Measurements from ENCODE around the gene KRTAP3-1. TPM values are rescaled to one million over a fixed set of nuclear protein-coding genes. Genes with fewer than 3 reads are reported as not detected.

The KRTAP3-1 gene
- total RNA-seq, 1 experiment from 2014 or later = not detected

DNA sequence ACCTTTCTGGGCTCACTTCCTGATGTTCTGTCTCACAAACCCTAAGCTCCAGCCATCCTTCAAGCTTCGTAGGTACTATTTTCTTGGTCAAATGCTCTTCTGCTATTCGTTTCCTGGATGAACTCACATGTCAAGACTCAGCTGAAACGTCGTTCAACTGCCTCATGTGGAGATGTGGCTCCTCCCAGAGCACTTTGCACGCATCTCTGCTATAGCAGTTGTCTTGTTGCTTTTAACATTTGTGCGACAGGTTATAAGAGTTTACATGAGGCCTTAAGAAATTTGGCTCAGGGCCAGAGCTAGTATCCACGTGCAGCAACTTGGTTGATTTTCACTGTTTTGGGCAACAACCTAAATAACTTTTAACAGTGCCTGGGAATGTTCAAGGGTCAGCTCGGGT is 22.0 kb downstream of the KRTAP3-1 start:
- no peaks in the 10 kb centered on the region for H3K79me2 ChIP-seq (ENCODE audit: insufficient read depth, low read length)
- no TSS peak for BruUV-seq (replicated peaks)
- ATAC-seq (no peak), DNase-seq (ENCODE audit: low read depth, low spot score) (no peak)
- H3K9me2 ChIP-seq (ENCODE audit: insufficient read depth) = no peaks in the 10 kb centered on the region; the same call in 1 of the 2 replicates
- no peak overlapping the region for H3K4me2 ChIP-seq (ENCODE audit: low read length)
- H3K27me3 ChIP-seq (ENCODE audit: insufficient read depth, low read length) = no peaks in the 10 kb centered on the region
- H3K27ac ChIP-seq (ENCODE audit: low read depth, low read length) = no peak overlapping the region
- no peaks in the 10 kb centered on the region for H3K36me3 ChIP-seq (ENCODE audit: control insufficient read depth in 1 of 2, insufficient read depth in 2 of 2, low read length in 2 of 2)
- H2AFZ ChIP-seq (ENCODE audit: low read depth, low read length, poor library complexity, severe bottlenecking) = no peak overlapping the region
- RAD21 ChIA-PET (ENCODE audit: low non-redundant PET in 1 of 2, low total read pairs in 2 of 2, uncharacterized antibody in 2 of 2, unreplicated experiment in 2 of 2) = no interaction called here
- TF ChIP-seq, protein P1, sequence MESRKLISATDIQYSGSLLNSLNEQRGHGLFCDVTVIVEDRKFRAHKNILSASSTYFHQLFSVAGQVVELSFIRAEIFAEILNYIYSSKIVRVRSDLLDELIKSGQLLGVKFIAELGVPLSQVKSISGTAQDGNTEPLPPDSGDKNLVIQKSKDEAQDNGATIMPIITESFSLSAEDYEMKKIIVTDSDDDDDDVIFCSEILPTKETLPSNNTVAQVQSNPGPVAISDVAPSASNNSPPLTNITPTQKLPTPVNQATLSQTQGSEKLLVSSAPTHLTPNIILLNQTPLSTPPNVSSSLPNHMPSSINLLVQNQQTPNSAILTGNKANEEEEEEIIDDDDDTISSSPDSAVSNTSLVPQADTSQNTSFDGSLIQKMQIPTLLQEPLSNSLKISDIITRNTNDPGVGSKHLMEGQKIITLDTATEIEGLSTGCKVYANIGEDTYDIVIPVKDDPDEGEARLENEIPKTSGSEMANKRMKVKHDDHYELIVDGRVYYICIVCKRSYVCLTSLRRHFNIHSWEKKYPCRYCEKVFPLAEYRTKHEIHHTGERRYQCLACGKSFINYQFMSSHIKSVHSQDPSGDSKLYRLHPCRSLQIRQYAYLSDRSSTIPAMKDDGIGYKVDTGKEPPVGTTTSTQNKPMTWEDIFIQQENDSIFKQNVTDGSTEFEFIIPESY (IDR thresholded peaks at IDR 0.05; ENCODE audit: extremely low read depth, insufficient replicate concordance, low read length) = no peak
- TF ChIP-seq ZFX (IDR thresholded peaks at IDR 0.05) (no peak), YY1 (IDR thresholded peaks at IDR 0.05; ENCODE audit: extremely low read depth, insufficient replicate concordance, low read depth, low read length) (no peak), FOSL1 (IDR thresholded peaks at IDR 0.05; ENCODE audit: low read depth) (no peak), POLR2AphosphoS5 (IDR thresholded peaks at IDR 0.05; ENCODE audit: low read depth, low read length) (no peak), SP1 (IDR thresholded peaks at IDR 0.05; ENCODE audit: low read depth) (no peak), EZH2 (IDR thresholded peaks at IDR 0.05) (no peak), JUND (IDR thresholded peaks at IDR 0.05) (no peak), SRF (IDR thresholded peaks at IDR 0.05; ENCODE audit: low read depth) (no peak)
- TF ChIP-seq, protein P2, sequence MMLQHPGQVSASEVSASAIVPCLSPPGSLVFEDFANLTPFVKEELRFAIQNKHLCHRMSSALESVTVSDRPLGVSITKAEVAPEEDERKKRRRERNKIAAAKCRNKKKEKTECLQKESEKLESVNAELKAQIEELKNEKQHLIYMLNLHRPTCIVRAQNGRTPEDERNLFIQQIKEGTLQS (IDR thresholded peaks at IDR 0.05) = no peak
- TF ChIP-seq, protein P3, sequence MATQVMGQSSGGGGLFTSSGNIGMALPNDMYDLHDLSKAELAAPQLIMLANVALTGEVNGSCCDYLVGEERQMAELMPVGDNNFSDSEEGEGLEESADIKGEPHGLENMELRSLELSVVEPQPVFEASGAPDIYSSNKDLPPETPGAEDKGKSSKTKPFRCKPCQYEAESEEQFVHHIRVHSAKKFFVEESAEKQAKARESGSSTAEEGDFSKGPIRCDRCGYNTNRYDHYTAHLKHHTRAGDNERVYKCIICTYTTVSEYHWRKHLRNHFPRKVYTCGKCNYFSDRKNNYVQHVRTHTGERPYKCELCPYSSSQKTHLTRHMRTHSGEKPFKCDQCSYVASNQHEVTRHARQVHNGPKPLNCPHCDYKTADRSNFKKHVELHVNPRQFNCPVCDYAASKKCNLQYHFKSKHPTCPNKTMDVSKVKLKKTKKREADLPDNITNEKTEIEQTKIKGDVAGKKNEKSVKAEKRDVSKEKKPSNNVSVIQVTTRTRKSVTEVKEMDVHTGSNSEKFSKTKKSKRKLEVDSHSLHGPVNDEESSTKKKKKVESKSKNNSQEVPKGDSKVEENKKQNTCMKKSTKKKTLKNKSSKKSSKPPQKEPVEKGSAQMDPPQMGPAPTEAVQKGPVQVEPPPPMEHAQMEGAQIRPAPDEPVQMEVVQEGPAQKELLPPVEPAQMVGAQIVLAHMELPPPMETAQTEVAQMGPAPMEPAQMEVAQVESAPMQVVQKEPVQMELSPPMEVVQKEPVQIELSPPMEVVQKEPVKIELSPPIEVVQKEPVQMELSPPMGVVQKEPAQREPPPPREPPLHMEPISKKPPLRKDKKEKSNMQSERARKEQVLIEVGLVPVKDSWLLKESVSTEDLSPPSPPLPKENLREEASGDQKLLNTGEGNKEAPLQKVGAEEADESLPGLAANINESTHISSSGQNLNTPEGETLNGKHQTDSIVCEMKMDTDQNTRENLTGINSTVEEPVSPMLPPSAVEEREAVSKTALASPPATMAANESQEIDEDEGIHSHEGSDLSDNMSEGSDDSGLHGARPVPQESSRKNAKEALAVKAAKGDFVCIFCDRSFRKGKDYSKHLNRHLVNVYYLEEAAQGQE (IDR thresholded peaks at IDR 0.05; ENCODE audit: low read depth) = no peak
- TF ChIP-seq, protein P4, sequence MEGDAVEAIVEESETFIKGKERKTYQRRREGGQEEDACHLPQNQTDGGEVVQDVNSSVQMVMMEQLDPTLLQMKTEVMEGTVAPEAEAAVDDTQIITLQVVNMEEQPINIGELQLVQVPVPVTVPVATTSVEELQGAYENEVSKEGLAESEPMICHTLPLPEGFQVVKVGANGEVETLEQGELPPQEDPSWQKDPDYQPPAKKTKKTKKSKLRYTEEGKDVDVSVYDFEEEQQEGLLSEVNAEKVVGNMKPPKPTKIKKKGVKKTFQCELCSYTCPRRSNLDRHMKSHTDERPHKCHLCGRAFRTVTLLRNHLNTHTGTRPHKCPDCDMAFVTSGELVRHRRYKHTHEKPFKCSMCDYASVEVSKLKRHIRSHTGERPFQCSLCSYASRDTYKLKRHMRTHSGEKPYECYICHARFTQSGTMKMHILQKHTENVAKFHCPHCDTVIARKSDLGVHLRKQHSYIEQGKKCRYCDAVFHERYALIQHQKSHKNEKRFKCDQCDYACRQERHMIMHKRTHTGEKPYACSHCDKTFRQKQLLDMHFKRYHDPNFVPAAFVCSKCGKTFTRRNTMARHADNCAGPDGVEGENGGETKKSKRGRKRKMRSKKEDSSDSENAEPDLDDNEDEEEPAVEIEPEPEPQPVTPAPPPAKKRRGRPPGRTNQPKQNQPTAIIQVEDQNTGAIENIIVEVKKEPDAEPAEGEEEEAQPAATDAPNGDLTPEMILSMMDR (IDR thresholded peaks at IDR 0.05 in 2 of 3, conservative IDR thresholded peaks at IDR 0.05 in 1 of 3; ENCODE audit: borderline replicate concordance in 1 of 3, insufficient read depth in 1 of 3, low read depth in 2 of 3, low read length in 2 of 3) = no peak
- peaks cover 0 to 15% of the 10 kb centered on the region in 2 experiments; a peak in 1 of 4 replicates for H3K9me3 ChIP-seq (ENCODE audit: control insufficient read depth in 1 of 2, insufficient read depth in 1 of 2, low read depth in 1 of 2, low read length in 2 of 2)
- no peaks in the 10 kb centered on the region for H4K20me1 ChIP-seq (ENCODE audit: insufficient read depth)
- H3K9ac ChIP-seq (ENCODE audit: low read length) = no peak overlapping the region
- CTCF ChIA-PET = no interaction called here
- H3K4me3 ChIP-seq (replicated peaks in 1 of 2; ENCODE audit: low read depth in 1 of 2, low read length in 2 of 2) = no peak overlapping the region
- H3K4me1 ChIP-seq (ENCODE audit: control insufficient read depth in 1 of 2, insufficient read depth in 2 of 2, low read length in 2 of 2) = no peaks in the 10 kb centered on the region
- intact Hi-C loops (cut with micrococcal nuclease) = no loop called here
- POLR2A ChIA-PET = no interaction called here
